Measurements from ENCODE around the gene PELI1. TPM values are rescaled to one million over a fixed set of nuclear protein-coding genes. Genes with fewer than 3 reads are reported as not detected.

PELI1 gene
- total and polyA plus RNA-seq, 2 donors (not counting 1 experiment from before 2014, with no cell fraction given) = 5.9 to 7.7 TPM

DNA sequence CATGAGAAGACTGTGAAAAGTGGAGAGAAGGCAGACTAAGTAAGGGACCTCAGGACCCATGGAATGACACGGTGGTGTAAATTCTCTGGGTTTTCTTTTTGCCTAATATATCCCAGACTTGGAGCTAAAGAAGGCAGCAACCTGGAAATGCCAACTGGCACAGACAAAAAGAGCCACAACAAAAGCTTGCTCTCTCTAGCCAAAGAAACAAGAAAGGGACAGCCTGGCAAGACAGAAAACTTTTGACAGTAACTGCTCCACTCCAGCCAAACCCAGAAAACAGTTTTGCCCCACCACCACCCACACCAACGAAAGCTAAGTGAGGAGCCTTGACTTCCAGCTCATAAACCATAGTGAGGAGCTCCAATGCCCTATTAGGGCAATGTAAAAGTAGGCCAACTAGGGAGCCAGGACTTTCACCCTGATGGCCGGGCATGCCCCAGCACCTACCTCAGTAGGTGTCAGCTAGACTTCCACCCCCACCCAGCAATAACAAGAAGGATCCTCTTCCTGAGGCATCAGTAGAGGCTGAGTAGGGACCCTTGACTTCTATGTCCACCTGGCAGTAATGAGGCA, 35.5 kb downstream of the PELI1 start:
- no peak overlapping the region for H3K4me3 ChIP-seq (replicated peaks in 1 of 4; ENCODE audit: control extremely low read depth in 1 of 4, insufficient read depth in 1 of 4, low read depth in 3 of 4, low read length in 4 of 4)
- H3K36me3 ChIP-seq (ENCODE audit: control insufficient read depth, insufficient read depth, low read length) = no peaks in the 10 kb centered on the region
- no peak overlapping the region for H3K9ac ChIP-seq (ENCODE audit: insufficient read depth, low read length)
- H3K9me3 ChIP-seq (ENCODE audit: control insufficient read depth, insufficient read depth, low read depth, low read length) = no peaks in the 10 kb centered on the region
- DNase-seq (ENCODE audit: low read depth in 2 of 2) = no peak
- no peak overlapping the region for H2AFZ ChIP-seq (ENCODE audit: low read length)
- no peaks in the 10 kb centered on the region for H4K20me1 ChIP-seq (ENCODE audit: control insufficient read depth, extremely low read depth, insufficient read depth, low read length)
- no peak overlapping the region for H3K27ac ChIP-seq (ENCODE audit: insufficient read depth, low read length)
- no peaks in the 10 kb centered on the region for H3K27me3 ChIP-seq (ENCODE audit: control insufficient read depth, insufficient read depth, low read length)
- TF ChIP-seq EZH2 (IDR thresholded peaks at IDR 0.05; ENCODE audit: low read length, missing control alignments) = no peak
- TF ChIP-seq, protein P1, sequence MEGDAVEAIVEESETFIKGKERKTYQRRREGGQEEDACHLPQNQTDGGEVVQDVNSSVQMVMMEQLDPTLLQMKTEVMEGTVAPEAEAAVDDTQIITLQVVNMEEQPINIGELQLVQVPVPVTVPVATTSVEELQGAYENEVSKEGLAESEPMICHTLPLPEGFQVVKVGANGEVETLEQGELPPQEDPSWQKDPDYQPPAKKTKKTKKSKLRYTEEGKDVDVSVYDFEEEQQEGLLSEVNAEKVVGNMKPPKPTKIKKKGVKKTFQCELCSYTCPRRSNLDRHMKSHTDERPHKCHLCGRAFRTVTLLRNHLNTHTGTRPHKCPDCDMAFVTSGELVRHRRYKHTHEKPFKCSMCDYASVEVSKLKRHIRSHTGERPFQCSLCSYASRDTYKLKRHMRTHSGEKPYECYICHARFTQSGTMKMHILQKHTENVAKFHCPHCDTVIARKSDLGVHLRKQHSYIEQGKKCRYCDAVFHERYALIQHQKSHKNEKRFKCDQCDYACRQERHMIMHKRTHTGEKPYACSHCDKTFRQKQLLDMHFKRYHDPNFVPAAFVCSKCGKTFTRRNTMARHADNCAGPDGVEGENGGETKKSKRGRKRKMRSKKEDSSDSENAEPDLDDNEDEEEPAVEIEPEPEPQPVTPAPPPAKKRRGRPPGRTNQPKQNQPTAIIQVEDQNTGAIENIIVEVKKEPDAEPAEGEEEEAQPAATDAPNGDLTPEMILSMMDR (conservative IDR thresholded peaks at IDR 0.05 in 1 of 2, IDR thresholded peaks at IDR 0.05 in 1 of 2; ENCODE audit: low read depth in 1 of 2, low read length in 2 of 2) = no peak
- H3K4me1 ChIP-seq (ENCODE audit: control insufficient read depth, extremely low read depth, insufficient read depth, low read length) = peaks cover 4% of the 10 kb centered on the region
- no peaks in the 10 kb centered on the region for H3K79me2 ChIP-seq (ENCODE audit: control insufficient read depth, insufficient read depth, low read length)
- H3K4me2 ChIP-seq (ENCODE audit: extremely low read depth, insufficient read depth, low read length) = no peak overlapping the region

DNA sequence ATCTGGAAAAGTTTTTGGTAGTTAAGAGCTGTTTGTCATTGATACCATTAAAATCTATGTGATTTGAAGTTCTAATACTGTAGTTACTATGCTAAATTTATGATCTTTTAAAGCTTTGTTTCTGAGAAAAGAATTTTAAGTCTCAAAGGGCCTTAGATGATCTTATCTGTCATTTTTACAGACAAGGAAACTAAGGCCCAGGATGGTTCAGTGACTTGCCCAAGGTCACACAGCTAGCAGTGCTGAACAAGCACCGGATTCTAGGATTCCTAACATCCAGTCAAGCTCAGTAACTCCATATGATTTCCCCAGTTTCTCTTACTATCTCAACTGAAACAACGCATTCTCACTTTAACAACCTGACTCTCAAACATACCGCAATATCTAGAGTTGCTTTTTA, 37.7 kb downstream of the PELI1 start:
- Histone ChIP-seq H4K20me1 (ENCODE audit: control insufficient read depth, extremely low read depth, insufficient read depth, low read length) (no peaks in the 10 kb centered on the region), H3K27me3 (ENCODE audit: control insufficient read depth, insufficient read depth, low read length) (no peaks in the 10 kb centered on the region), H3K9me3 (ENCODE audit: control insufficient read depth, insufficient read depth, low read depth, low read length) (no peaks in the 10 kb centered on the region), H2AFZ (ENCODE audit: low read length) (no peak overlapping the region), H3K4me2 (ENCODE audit: extremely low read depth, insufficient read depth, low read length) (no peak overlapping the region), H3K4me3 (replicated peaks in 1 of 4; ENCODE audit: control extremely low read depth in 1 of 4, insufficient read depth in 1 of 4, low read depth in 3 of 4, low read length in 4 of 4) (no peak overlapping the region), H3K9ac (ENCODE audit: insufficient read depth, low read length) (no peak overlapping the region), H3K36me3 (ENCODE audit: control insufficient read depth, insufficient read depth, low read length) (no peaks in the 10 kb centered on the region), H3K4me1 (ENCODE audit: control insufficient read depth, extremely low read depth, insufficient read depth, low read length) (no peaks in the 10 kb centered on the region), H3K27ac (ENCODE audit: insufficient read depth, low read length) (no peak overlapping the region), H3K79me2 (ENCODE audit: control insufficient read depth, insufficient read depth, low read length) (no peaks in the 10 kb centered on the region)
- TF ChIP-seq, protein P1 (conservative IDR thresholded peaks at IDR 0.05 in 1 of 2, IDR thresholded peaks at IDR 0.05 in 1 of 2; ENCODE audit: low read depth in 1 of 2, low read length in 2 of 2) = no peak
- TF ChIP-seq EZH2 (IDR thresholded peaks at IDR 0.05; ENCODE audit: low read length, missing control alignments) = no peak
- DNase-seq (ENCODE audit: low read depth in 2 of 2) = no peak

DNA sequence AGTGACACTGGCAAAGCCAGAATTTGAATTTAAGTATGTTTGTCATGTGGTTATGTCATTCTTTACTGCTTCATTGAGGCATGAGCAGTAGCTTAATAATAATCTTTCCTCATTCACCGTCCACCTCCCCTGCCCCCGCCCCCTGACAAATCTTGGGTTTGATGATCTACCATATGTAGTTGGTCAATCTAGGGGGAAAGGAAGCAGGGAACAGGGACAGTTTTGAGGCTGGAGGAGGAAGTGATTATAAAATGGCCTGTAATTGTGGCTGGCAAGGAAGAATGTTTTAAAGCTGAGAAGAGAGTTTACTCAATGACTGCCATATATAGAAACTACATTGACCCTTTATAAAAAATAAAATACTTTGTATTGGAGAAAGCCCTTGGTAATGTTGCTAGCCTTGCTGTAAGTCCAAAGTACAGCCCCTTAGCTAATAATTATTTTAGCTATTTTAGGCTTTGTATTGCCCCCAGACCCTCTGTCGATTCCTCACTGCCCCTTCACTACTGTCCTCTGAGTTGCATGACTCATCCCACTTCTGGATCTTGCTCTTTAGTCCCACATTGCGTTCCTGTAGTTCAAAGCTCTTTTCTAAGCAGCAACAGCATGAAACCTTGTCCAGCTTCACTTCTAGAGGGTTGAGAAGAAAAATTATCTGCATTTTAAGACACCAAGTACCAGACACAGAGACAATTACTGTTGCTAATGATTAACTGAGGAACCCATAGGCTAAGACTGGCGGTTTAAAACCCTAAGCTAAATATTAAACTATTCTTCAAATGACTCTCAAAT, 38.4 kb downstream of the PELI1 start:
- DNase-seq (ENCODE audit: low read depth in 2 of 2) = peak in 1 of 2 donors; percentile 52
- Histone ChIP-seq H3K27ac (ENCODE audit: insufficient read depth, low read length) (no peak overlapping the region), H3K79me2 (ENCODE audit: control insufficient read depth, insufficient read depth, low read length) (no peaks in the 10 kb centered on the region)

More for the DNA sequence above, 38.4 kb downstream of the PELI1 start:
- Histone ChIP-seq H3K27me3 (ENCODE audit: control insufficient read depth, insufficient read depth, low read length) (no peaks in the 10 kb centered on the region), H3K4me1 (ENCODE audit: control insufficient read depth, extremely low read depth, insufficient read depth, low read length) (no peaks in the 10 kb centered on the region), H2AFZ (ENCODE audit: low read length) (no peak overlapping the region), H4K20me1 (ENCODE audit: control insufficient read depth, extremely low read depth, insufficient read depth, low read length) (no peaks in the 10 kb centered on the region), H3K4me2 (ENCODE audit: extremely low read depth, insufficient read depth, low read length) (no peak overlapping the region), H3K9me3 (ENCODE audit: control insufficient read depth, insufficient read depth, low read depth, low read length) (no peaks in the 10 kb centered on the region), H3K4me3 (replicated peaks in 1 of 4; ENCODE audit: control extremely low read depth in 1 of 4, insufficient read depth in 1 of 4, low read depth in 3 of 4, low read length in 4 of 4) (no peak overlapping the region), H3K9ac (ENCODE audit: insufficient read depth, low read length) (no peak overlapping the region), H3K36me3 (ENCODE audit: control insufficient read depth, insufficient read depth, low read length) (no peaks in the 10 kb centered on the region)
- TF ChIP-seq, protein P1 (conservative IDR thresholded peaks at IDR 0.05 in 1 of 2, IDR thresholded peaks at IDR 0.05 in 1 of 2; ENCODE audit: low read depth in 1 of 2, low read length in 2 of 2) = no peak
- TF ChIP-seq EZH2 (IDR thresholded peaks at IDR 0.05; ENCODE audit: low read length, missing control alignments) = no peak

Data from fibroblast of lung (primary cell).